B cell (primary cell): ENCODE results near the gene FAM227B. TPM values are rescaled to one million over a fixed set of nuclear protein-coding genes. Genes with fewer than 3 reads are reported as not detected.
"Not testable (repeated sequence)": the region's sequence is repeated elsewhere in the genome, so short reads cannot be mapped to it uniquely, and the experiment has no call there.

Experiments
- ATAC-seq: fragments of 200-7000 bp; cut with Tn5 transposase; one replicate; pipeline ENCODE4 v1.10.0; 2021; ENCODE audit warnings: low read depth, mild to moderate bottlenecking, moderate number of reproducible peaks, moderate library complexity
- CTCF ChIA-PET: fragments of 350-600 bp; sonication (Branson Sonifier 250); formaldehyde crosslinking; loops from one replicate; lab custom pipeline; 2021; ENCODE audit warnings: antibody characterized with exemption, inconsistent platforms; lab: Charles Lee
- POLR2A ChIA-PET: fragments of 350-600 bp; sonication (Branson Sonifier 250); formaldehyde crosslinking; loops from one replicate; lab custom pipeline; 2021; ENCODE audit warnings: antibody characterized with exemption; lab: Charles Lee
- DNase-seq: peaks from one replicate; pipeline ENCODE4 v3.0.0; 2013
- H2AFZ ChIP-seq: 2 replicates; pipeline ENCODE4 v1.6.1; 2012; ENCODE audit warnings: mild to moderate bottlenecking, low read depth, low read length; ENCODE audit not compliant: insufficient read depth, poor library complexity, severe bottlenecking
- H3K27ac ChIP-seq, 2 donors: 1 replicate in 1 of 2; 2 replicates in 1 of 2; pipeline ENCODE4 v1.5.1; 2012 to 2013; ENCODE audit warnings: low read length in 2 of 2, mild to moderate bottlenecking in 2 of 2, moderate library complexity in 1 of 2
- H3K27me3 ChIP-seq, 4 experiments: fragments of 200-600 bp in 1 of 4; sonication (generic) in 1 of 4; replicated peaks in 1 of 4; 1 replicate in 2 of 4; 2 replicates in 2 of 4; pipeline versions ENCODE4 v1.6.1 to v1.7.0; 2013 to 2016; ENCODE audit warnings: low read length in 3 of 4, mild to moderate bottlenecking in 2 of 4, mixed read lengths in 1 of 4, moderate library complexity in 1 of 4; ENCODE audit not compliant: insufficient read depth in 4 of 4, control insufficient read depth in 3 of 4; ENCODE audit errors: control extremely low read depth in 1 of 4
- H3K36me3 ChIP-seq, 2 experiments: replicated peaks in 1 of 2; 1 replicate in 1 of 2; 2 replicates in 1 of 2; pipeline versions ENCODE4 v1.6.1 to v1.7.1; 2013; ENCODE audit warnings: low read length in 1 of 2; ENCODE audit not compliant: insufficient read depth in 2 of 2, control insufficient read depth in 1 of 2; ENCODE audit errors: control extremely low read depth in 1 of 2, extremely low read depth in 1 of 2
- H3K4me1 ChIP-seq, 2 donors: fragments of 200-600 bp in 1 of 2; sonication (generic) in 1 of 2; 1 replicate in 1 of 2; 2 replicates in 1 of 2; pipeline versions ENCODE4 v1.5.1 to v1.6.1; 2013 to 2017; ENCODE audit warnings: low read length in 2 of 2; ENCODE audit not compliant: control insufficient read depth in 2 of 2, insufficient read depth in 2 of 2
- H3K4me2 ChIP-seq: replicated peaks from 2 replicates; pipeline ENCODE3; 2012; ENCODE audit warnings: mild to moderate bottlenecking, low read depth, low read length; ENCODE audit not compliant: poor library complexity, severe bottlenecking
- H3K4me3 ChIP-seq, 5 experiments: fragments of 200-600 bp in 1 of 5; sonication (generic) in 1 of 5; 1 replicate in 3 of 5; 2 replicates in 2 of 5; pipeline versions ENCODE4 v1.5.1 to v1.7.0; 2011 to 2016; ENCODE audit warnings: low read length in 4 of 5, mild to moderate bottlenecking in 4 of 5, low read depth in 2 of 5, control low read depth in 1 of 5, moderate library complexity in 1 of 5; ENCODE audit not compliant: insufficient read depth in 1 of 5; ENCODE audit errors: control extremely low read depth in 1 of 5, extremely low read depth in 1 of 5
- H3K79me2 ChIP-seq: fragments of 200-600 bp; sonication (generic); one replicate; pipeline ENCODE4 v1.6.0; 2016; ENCODE audit warnings: low read length; ENCODE audit not compliant: control insufficient read depth, insufficient read depth
- H3K9ac ChIP-seq: fragments of 200-600 bp; sonication (generic); 2 replicates; pipeline ENCODE4 v1.6.1; 2017; ENCODE audit warnings: mild to moderate bottlenecking, low read length, moderate library complexity
- H3K9me3 ChIP-seq, 3 donors: one replicate each; pipeline versions ENCODE4 v1.6.1 to v1.7.1; 2013; ENCODE audit warnings: low read length in 2 of 3; ENCODE audit not compliant: control insufficient read depth in 2 of 3, insufficient read depth in 1 of 3; ENCODE audit errors: control extremely low read depth in 1 of 3
- H4K20me1 ChIP-seq: 2 replicates; pipeline ENCODE4 v1.6.0; 2012; ENCODE audit warnings: mild to moderate bottlenecking, low read length; ENCODE audit not compliant: insufficient read depth, control insufficient read depth, poor library complexity, severe bottlenecking
- H3K27ac Mint-ChIP-seq: one replicate; pipeline ENCODE4 v1.8.0; 2021; ENCODE audit warnings: mixed read lengths
- H3K27me3 Mint-ChIP-seq: one replicate; pipeline ENCODE4 v1.8.0; 2021; ENCODE audit warnings: mixed read lengths
- H3K4me1 Mint-ChIP-seq: one replicate; pipeline ENCODE4 v1.8.0; 2021; ENCODE audit warnings: mixed read lengths
- H3K4me3 Mint-ChIP-seq: one replicate; pipeline ENCODE4 v1.8.0; 2021; ENCODE audit warnings: mixed read lengths
- H3K9me3 Mint-ChIP-seq: one replicate; pipeline ENCODE4 v1.8.0; 2022; ENCODE audit warnings: mixed read lengths; ENCODE audit not compliant: insufficient read depth
- CTCF ChIP-seq: fragments of 200-600 bp; IDR thresholded peaks from one replicate; pipeline ENCODE4 v1.8.0; 2022; ENCODE audit warnings: antibody characterized with exemption, mild to moderate bottlenecking
- EZH2 ChIP-seq: IDR thresholded peaks from 2 replicates; pipeline ENCODE4 v1.6.1; 2012; ENCODE audit warnings: borderline replicate concordance, low read depth, mild to moderate bottlenecking, moderate library complexity, low read length; ENCODE audit not compliant: insufficient read depth, poor library complexity, severe bottlenecking
- WGBS: methylation state at CpG from one replicate; pipeline ENCODE4 v1.1.5; 2013; ENCODE audit warnings: missing lambda C conversion rate; ENCODE audit not compliant: insufficient coverage; 5-methylcytosine and 5-hydroxymethylcytosine counted together
- intact Hi-C: fragments of 100-400 bp; cut with micrococcal nuclease; formaldehyde crosslinking; loops from one replicate; pipeline ENCODE4 v1.10.0; 2022
- polyA plus RNA-seq: library from polyadenylated mRNA; depleted of rRNA; stranded (reverse); fragments of >200 nt; gene quantifications from 2 replicates; pipeline ENCODE4 v1.2.3, GENCODE V29; 2012
- total RNA-seq, 2 donors: library from RNA; stranded (reverse); fragments of 120-200 nt in 1 of 2; gene quantifications; 1 replicate in 1 of 2; 2 replicates in 1 of 2; pipeline versions ENCODE4 v1.2.3 to v1.2.4, GENCODE V29; 2013 to 2022

Gene FAM227B
- total and polyA plus RNA-seq, 2 donors (not counting 1 experiment from before 2014, with no cell fraction given): 5.6 to 8.9 TPM

GRCh38 chr15:49492151-49492550 is 128.5 kb downstream of the FAM227B start:
- no peak overlapping the region for H3K4me3 Mint-ChIP-seq
- no peaks in the 10 kb centered on the region for H3K36me3 ChIP-seq
- H3K4me1 Mint-ChIP-seq: no peaks in the 10 kb centered on the region
- H3K9ac ChIP-seq: no peak overlapping the region
- intact Hi-C loops: no loop called here
- peaks cover 7% of the 10 kb centered on the region for H3K27me3 Mint-ChIP-seq
- H3K27me3 ChIP-seq: no peaks in the 10 kb centered on the region
- H3K9me3 ChIP-seq: no peaks in the 10 kb centered on the region
- no peak overlapping the region for H3K27ac ChIP-seq
- no peaks in the 10 kb centered on the region for H3K79me2 ChIP-seq
- no peaks in the 10 kb centered on the region for H3K9me3 Mint-ChIP-seq
- H3K4me3 ChIP-seq: no peak overlapping the region
- no peak for ATAC-seq
- H3K4me2 ChIP-seq: no peak overlapping the region
- H2AFZ ChIP-seq: no peak overlapping the region
- ChIA-PET CTCF (no interaction called here), POLR2A (no interaction called here)
- H3K27ac Mint-ChIP-seq: no peak overlapping the region
- no peak for DNase-seq
- TF ChIP-seq EZH2 (no peak), CTCF (no peak)
- WGBS: no CpG with 5 or more reads among the region's 2 CpGs
- H4K20me1 ChIP-seq: no peaks in the 10 kb centered on the region
- no peaks in the 10 kb centered on the region for H3K4me1 ChIP-seq

GRCh38 chr15:49490966-49491365 is 129.7 kb downstream of the FAM227B start:
- Mint-ChIP-seq H3K9me3 (no peaks in the 10 kb centered on the region), H3K4me1 (no peaks in the 10 kb centered on the region), H3K27ac (no peak overlapping the region), H3K27me3 (peaks cover 7% of the 10 kb centered on the region), H3K4me3 (no peak overlapping the region)
- Histone ChIP-seq H3K4me1 (no peaks in the 10 kb centered on the region), H3K4me3 (no peak overlapping the region), H3K4me2 (no peak overlapping the region), H2AFZ (no peak overlapping the region), H4K20me1 (no peaks in the 10 kb centered on the region), H3K36me3 (no peaks in the 10 kb centered on the region), H3K27me3 (no peaks in the 10 kb centered on the region), H3K79me2 (no peaks in the 10 kb centered on the region), H3K27ac (no peak overlapping the region), H3K9me3 (no peaks in the 10 kb centered on the region), H3K9ac (no peak overlapping the region)
- 100% methylated on average over 1 of the region's 1 CpG for WGBS
- ATAC-seq (no peak), DNase-seq (no peak)
- ChIA-PET POLR2A (no interaction called here), CTCF (no interaction called here)
- intact Hi-C loops: no loop called here
- TF ChIP-seq EZH2: no peak
- no peak for TF ChIP-seq CTCF

GRCh38 chr15:49485401-49485800 is 135.2 kb downstream of the FAM227B start:
- H3K27me3 Mint-ChIP-seq, H3K4me1 ChIP-seq, H3K4me1 Mint-ChIP-seq, intact Hi-C loops, POLR2A ChIA-PET, H3K27me3 ChIP-seq, H3K36me3 ChIP-seq, H4K20me1 ChIP-seq, H3K4me3 Mint-ChIP-seq, CTCF ChIA-PET, H3K4me2 ChIP-seq, H3K9me3 Mint-ChIP-seq, H3K27ac Mint-ChIP-seq, H3K27ac ChIP-seq, H3K9me3 ChIP-seq, H3K9ac ChIP-seq, H3K4me3 ChIP-seq, ATAC-seq, H3K79me2 ChIP-seq, H2AFZ ChIP-seq, DNase-seq: not testable (repeated sequence)
- no CpG with 5 or more reads among the region's 1 CpG for WGBS
